Stimulated activated CD4-positive, alpha-beta T cell treated with anti-CD3 and anti-CD28 coated beads, Interleukin-4, amount 100 ng/mL, for 24 hours (primary cell): ENCODE results near the gene RARA.
A peak's percentile ranks its signal among the peaks of the same experiment; 100 is the strongest.

Source experiments
- DNase-seq: peaks from one replicate; pipeline ENCODE4 v3.0.0-alpha.2; 2020

The RARA gene

GRCh38 chr17:40317345-40317873 is 8.4 kb downstream of the RARA start:
- peak; percentile 54 for DNase-seq

GRCh38 chr17:40317880-40318829 is 9.2 kb downstream of the RARA start:
- peak; percentile 92 for DNase-seq

GRCh38 chr17:40318830-40319391 is 9.9 kb downstream of the RARA start:
- DNase-seq = no peak

- DNase-seq = peak; percentile 71
Measured at GRCh38 chr17:40319651-40320540, 10.9 kb downstream of the RARA start.

GRCh38 chr17:40320756-40321523 is 12.0 kb downstream of the RARA start:
- DNase-seq = no peak

- DNase-seq = no peak
Measured at GRCh38 chr17:40321524-40321929, 12.5 kb downstream of the RARA start.

- no peak for DNase-seq
Measured at GRCh38 chr17:40321961-40322357, 13.0 kb downstream of the RARA start.

GRCh38 chr17:40322358-40323315 is 13.7 kb downstream of the RARA start:
- peak; percentile 84 for DNase-seq

- DNase-seq = peak; percentile 64
Measured at GRCh38 chr17:40323391-40324381, 14.7 kb downstream of the RARA start.

GRCh38 chr17:40325156-40326013 is 16.4 kb downstream of the RARA start:
- no peak for DNase-seq

GRCh38 chr17:40326014-40326831 is 17.2 kb downstream of the RARA start:
- DNase-seq = peak; percentile 54

- DNase-seq = no peak
Measured at GRCh38 chr17:40326832-40327199, 17.8 kb downstream of the RARA start.

- no peak for DNase-seq
Measured at GRCh38 chr17:40327244-40327729, 18.3 kb downstream of the RARA start.

- DNase-seq = no peak
Measured at GRCh38 chr17:40327735-40328385, 18.9 kb downstream of the RARA start.

- no peak for DNase-seq
Measured at GRCh38 chr17:40328386-40328766, 19.4 kb downstream of the RARA start.

- DNase-seq = no peak
Measured at GRCh38 chr17:40329839-40330794, 21.1 kb downstream of the RARA start.
